ENCODE measurements around the gene DEPDC7.
"Not testable (repeated sequence)": the region's sequence is repeated elsewhere in the genome, so short reads cannot be mapped to it uniquely, and the experiment has no call there.

- TF ChIP-seq CTCF (IDR thresholded peaks at IDR 0.05); SIN3A (IDR thresholded peaks at IDR 0.05; ENCODE audit: borderline replicate concordance, insufficient read depth, low read depth, low read length): not testable (repeated sequence)
Measured at GRCh38 chr11:32972233-32972632, 43.4 kb upstream of the DEPDC7 start.

Data from Panc1 (cell line).